ENCODE measurements around the gene UBE2E2. TPM values are rescaled to one million over a fixed set of nuclear protein-coding genes. Genes with fewer than 3 reads are reported as not detected.

UBE2E2 gene
- total RNA-seq, 1 experiment from 2014 or later, result 38.6 TPM

DNA sequence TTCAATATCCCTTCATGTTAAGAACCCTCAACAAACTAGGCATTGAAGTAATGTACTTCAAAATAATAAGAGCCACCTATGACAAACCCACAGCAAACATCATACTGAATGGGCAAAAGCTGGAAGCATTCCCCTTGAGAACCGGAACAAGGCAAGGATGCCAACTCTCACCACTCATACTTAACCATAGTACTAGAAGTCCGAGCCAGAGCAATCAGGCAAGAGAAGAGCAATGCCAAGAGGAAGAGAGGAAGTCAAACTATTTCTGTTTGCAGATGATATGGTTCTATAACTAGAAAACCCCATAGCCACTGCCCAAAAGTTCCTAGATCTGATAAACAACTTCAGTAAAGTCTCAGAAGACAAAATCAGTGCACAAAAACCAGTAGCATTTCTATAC is 161.9 kb downstream of the UBE2E2 start:
- Histone ChIP-seq H2AK5ac (ENCODE audit: insufficient read length, low read length) (no peak overlapping the region), H2AFZ (ENCODE audit: low read length) (no peak overlapping the region), H3K27ac (ENCODE audit: insufficient read length, low read depth, low read length) (no peak overlapping the region), H2BK15ac (ENCODE audit: low read depth, low read length) (no peak overlapping the region), H2BK5ac (ENCODE audit: insufficient read length, low read length) (no peak overlapping the region), H3K23ac (ENCODE audit: insufficient read length, low read depth, low read length) (no peak overlapping the region), H3K79me1 (ENCODE audit: insufficient read depth, low read depth, low read length, poor library complexity, severe bottlenecking) (no peaks in the 10 kb centered on the region), H3K79me2 (ENCODE audit: insufficient read depth, low read length) (no peaks in the 10 kb centered on the region), H3K4ac (ENCODE audit: low read depth, low read length) (no peak overlapping the region), H3K18ac (ENCODE audit: insufficient read length, low read depth, low read length) (no peak overlapping the region), H3T11ph (ENCODE audit: low read length) (no peak overlapping the region), H2BK20ac (ENCODE audit: low read depth, low read length, poor library complexity, severe bottlenecking) (no peak overlapping the region), H4K20me1 (ENCODE audit: control insufficient read depth, insufficient read depth, insufficient read length) (no peaks in the 10 kb centered on the region), H4K5ac (ENCODE audit: insufficient read length, low read depth, low read length) (no peak overlapping the region), H3K27me3 (ENCODE audit: insufficient read depth, low read length) (no peaks in the 10 kb centered on the region), H3K56ac (ENCODE audit: insufficient read length, low read depth, low read length) (no peak overlapping the region), H2BK120ac (ENCODE audit: low read depth, low read length, poor library complexity, severe bottlenecking) (no peak overlapping the region), H3K4me1 (ENCODE audit: insufficient read depth, low read length) (no peaks in the 10 kb centered on the region), H3K23me2 (ENCODE audit: insufficient read length, low read depth, low read length, poor library complexity, severe bottlenecking) (no peaks in the 10 kb centered on the region), H3K9ac (ENCODE audit: extremely low read depth, insufficient read length, low read length) (no peak overlapping the region), H3K14ac (ENCODE audit: insufficient read depth, low read length) (no peak overlapping the region), H3K9me3 (ENCODE audit: control insufficient read depth, low read depth, low read length) (no peaks in the 10 kb centered on the region), H4K8ac (replicated peaks; ENCODE audit: insufficient read length, low read depth, low read length) (no peak overlapping the region), H3K4me2 (ENCODE audit: insufficient read depth, insufficient read length, low read length) (no peak overlapping the region), H4K91ac (ENCODE audit: insufficient read length, low read depth, low read length) (no peak overlapping the region), H2BK12ac (ENCODE audit: insufficient read length, low read depth, low read length) (no peak overlapping the region)
- Mint-ChIP-seq H3K36me3 (ENCODE audit: insufficient read depth in 1 of 3, low read depth in 3 of 3) (peaks cover 7 to 16% (median 12%) of the 10 kb centered on the region in 3 experiments; a peak in 4 of 7 replicates), H3K27ac (no peak overlapping the region), H3K4me3 (no peak overlapping the region), H3K4me1 (no peaks in the 10 kb centered on the region), H3K27me3 (ENCODE audit: low read depth) (no peaks in the 10 kb centered on the region; the same call in 1 of the 2 replicates), H3K9me3 (peaks cover 10% of the 10 kb centered on the region in 2 experiments; a peak in 4 of 5 replicates)
- no peak for TF ChIP-seq CTCF (conservative IDR thresholded peaks at IDR 0.05)
- DNase-seq, result no peak
- WGBS (ENCODE audit: extremely low coverage, insufficient read length, low lambda C conversion rate), result no CpG with 5 or more reads among the region's 2 CpGs

All from H9 (cell line).